Osteoblast (primary cell): ENCODE results near the gene UBL4B. TPM values are rescaled to one million over a fixed set of nuclear protein-coding genes. Genes with fewer than 3 reads are reported as not detected.

Source experiments
- DNase-seq: peaks from one replicate; pipeline ENCODE4 v3.0.0; 2011; ENCODE audit warnings: low spot score, mixed read lengths; ENCODE audit not compliant: insufficient read length; ENCODE audit errors: missing footprints
- H2AFZ ChIP-seq: 2 replicates; pipeline ENCODE4 v1.6.0; 2011; ENCODE audit warnings: mild to moderate bottlenecking, low read length
- H3K27ac ChIP-seq: 2 replicates; pipeline ENCODE4 v1.5.1; 2011; ENCODE audit warnings: mild to moderate bottlenecking, low read depth, low read length, moderate library complexity
- H3K27me3 ChIP-seq: 2 replicates; pipeline ENCODE4 v1.6.0; 2012; ENCODE audit warnings: mild to moderate bottlenecking, control low read depth, inconsistent platforms, low read length, moderate library complexity; ENCODE audit not compliant: insufficient read depth
- H3K36me3 ChIP-seq: 2 replicates; pipeline ENCODE4 v1.5.1; 2011; ENCODE audit warnings: mild to moderate bottlenecking, low read length, control low read depth, moderate library complexity; ENCODE audit not compliant: insufficient read depth
- H3K4me1 ChIP-seq: 2 replicates; pipeline ENCODE4 v1.5.1; 2011; ENCODE audit warnings: mild to moderate bottlenecking, low read length, control low read depth, moderate library complexity; ENCODE audit not compliant: insufficient read depth
- H3K4me2 ChIP-seq: 2 replicates; pipeline ENCODE4 v1.6.0; 2011; ENCODE audit warnings: mild to moderate bottlenecking, low read length; ENCODE audit not compliant: insufficient read depth
- H3K4me3 ChIP-seq: fragments of 200-600 bp; sonication (generic); 3 replicates; pipeline ENCODE4 v1.5.1; 2012; ENCODE audit warnings: mild to moderate bottlenecking, low read length, inconsistent platforms; ENCODE audit not compliant: insufficient read depth
- H3K79me2 ChIP-seq: 2 replicates; pipeline ENCODE4 v1.6.0; 2012; ENCODE audit warnings: mild to moderate bottlenecking, low read length, control low read depth, inconsistent platforms; ENCODE audit not compliant: insufficient read depth
- H3K9me3 ChIP-seq: 2 replicates; pipeline ENCODE4 v1.5.1; 2011; ENCODE audit warnings: low read depth, low read length, control low read depth
- H4K20me1 ChIP-seq: 2 replicates; pipeline ENCODE4 v1.6.0; 2012; ENCODE audit warnings: mild to moderate bottlenecking, low read length, control low read depth; ENCODE audit not compliant: insufficient read depth
- CTCF ChIP-seq: IDR thresholded peaks from 2 replicates; pipeline ENCODE4 v1.5.1; 2011; ENCODE audit warnings: mild to moderate bottlenecking, low read depth, low read length, moderate library complexity; ENCODE audit errors: extremely low read depth
- total RNA-seq: library from RNA; depleted of rRNA; stranded (reverse); fragments of >200 nt; gene quantifications from 2 replicates; pipeline ENCODE4 v1.2.3, GENCODE V29; 2012

Gene UBL4B
- total RNA-seq, 1 donor = 1.1 TPM

- TF ChIP-seq CTCF = no peak
- Histone ChIP-seq H4K20me1 (no peaks in the 10 kb centered on the region), H2AFZ (no peak overlapping the region), H3K27me3 (peaks cover 54% of the 10 kb centered on the region), H3K79me2 (no peaks in the 10 kb centered on the region), H3K4me1 (peaks cover 8% of the 10 kb centered on the region), H3K27ac (no peak overlapping the region), H3K36me3 (no peaks in the 10 kb centered on the region), H3K4me2 (peak overlapping the region; percentile 74), H3K9me3 (no peaks in the 10 kb centered on the region), H3K4me3 (peak overlapping the region; percentile 69)
- no peak for DNase-seq
Observed at GRCh38 chr1:110083061-110083865, 29.0 kb upstream of the UBL4B start.

GRCh38 chr1:110083866-110084226 lies 28.4 kb upstream of the UBL4B start:
- Histone ChIP-seq H3K27ac (no peak overlapping the region), H4K20me1 (no peaks in the 10 kb centered on the region), H2AFZ (peak overlapping the region; percentile 79), H3K79me2 (no peaks in the 10 kb centered on the region), H3K4me3 (peak overlapping the region; percentile 69), H3K36me3 (no peaks in the 10 kb centered on the region), H3K9me3 (no peaks in the 10 kb centered on the region), H3K4me1 (peaks cover 8% of the 10 kb centered on the region), H3K27me3 (peaks cover 54% of the 10 kb centered on the region), H3K4me2 (peak overlapping the region; percentile 74)
- TF ChIP-seq CTCF = no peak
- no peak for DNase-seq

GRCh38 chr1:110084227-110085078 lies 27.8 kb upstream of the UBL4B start:
- peak overlapping the region; percentile 69 for H3K4me3 ChIP-seq
- peaks cover 54% of the 10 kb centered on the region for H3K27me3 ChIP-seq
- H3K9me3 ChIP-seq = no peaks in the 10 kb centered on the region
- no peaks in the 10 kb centered on the region for H4K20me1 ChIP-seq
- H3K27ac ChIP-seq = no peak overlapping the region
- H3K4me2 ChIP-seq = peak overlapping the region; percentile 74
- no peaks in the 10 kb centered on the region for H3K36me3 ChIP-seq
- H3K4me1 ChIP-seq = peaks cover 8% of the 10 kb centered on the region
- H3K79me2 ChIP-seq = no peaks in the 10 kb centered on the region
- TF ChIP-seq CTCF = no peak
- H2AFZ ChIP-seq = peak overlapping the region; percentile 79
- DNase-seq = peak; percentile 85

- no peak for DNase-seq
- Histone ChIP-seq H3K27ac (no peak overlapping the region), H3K36me3 (no peaks in the 10 kb centered on the region), H2AFZ (no peak overlapping the region), H3K4me1 (peaks cover 8% of the 10 kb centered on the region), H3K4me2 (no peak overlapping the region), H3K9me3 (no peaks in the 10 kb centered on the region), H3K4me3 (no peak overlapping the region), H3K27me3 (peaks cover 54% of the 10 kb centered on the region), H3K79me2 (no peaks in the 10 kb centered on the region), H4K20me1 (no peaks in the 10 kb centered on the region)
- no peak for TF ChIP-seq CTCF
Observed at GRCh38 chr1:110085671-110086070, 26.6 kb upstream of the UBL4B start.
